Colonic mucosa (tissue), 4 donors: Measurements from ENCODE around the gene RHOU. TPM values are rescaled to one million over a fixed set of nuclear protein-coding genes. Genes with fewer than 3 reads are reported as not detected.
"Not testable (repeated sequence)": the region's sequence is repeated elsewhere in the genome, so short reads cannot be mapped to it uniquely, and the experiment has no call there.

Experiments used
- DNase-seq: peaks from one replicate; pipeline ENCODE4 v3.0.0-alpha.2; 2020
- H3K27ac ChIP-seq: fragments of 200-600 bp; one replicate; pipeline ENCODE4 v1.8.0; 2021
- H3K27me3 ChIP-seq: fragments of 200-600 bp; one replicate; pipeline ENCODE4 v1.8.0; 2021
- H3K36me3 ChIP-seq: fragments of 200-600 bp; one replicate; pipeline ENCODE4 v1.8.0; 2021
- H3K4me1 ChIP-seq: fragments of 200-600 bp; one replicate; pipeline ENCODE4 v1.8.0; 2021; ENCODE audit warnings: mild to moderate bottlenecking
- H3K4me3 ChIP-seq: fragments of 200-600 bp; one replicate; pipeline ENCODE4 v1.8.0; 2021
- H3K9ac ChIP-seq, 2 donors: one replicate each; pipeline ENCODE4 v1.7.0; 2013; ENCODE audit warnings: control low read depth in 2 of 2, low read depth in 2 of 2, low read length in 2 of 2
- H3K9me3 ChIP-seq: fragments of 200-600 bp; one replicate; pipeline ENCODE4 v1.8.0; 2021
- CTCF ChIP-seq: fragments of 200-600 bp; IDR thresholded peaks from one replicate; pipeline ENCODE4 v1.8.0; 2022; ENCODE audit warnings: antibody characterized with exemption, mild to moderate bottlenecking
- intact Hi-C: fragments of 100-400 bp; cut with DNase I; formaldehyde crosslinking; loops from one replicate; pipeline ENCODE4 v1.14.1; 2022
- total RNA-seq, 2 donors: library from RNA; stranded (reverse); fragmentation: NEBNext Ultra II Directional in 1 of 2; extraction: Animal tissue kit (Norgen Biotek cat#: 25700) in 1 of 2; gene quantifications; one replicate each; pipeline ENCODE4 v1.2.1, GENCODE V29; 2021
- donor health status: healthy.
- donor health status: DM: no; HTN: no; CAD: no.
- donor health status: DM: no; HTN: no; CAD: no.

Gene RHOU
- 10 to 100 TPM; 13.3 to 24.3 TPM for total RNA-seq

- Histone ChIP-seq H3K27ac (peak within 1 kb of the TSS; percentile 83), H3K36me3 (no peaks in the 10 kb centered on the region), H3K9ac (peak within 1 kb of the TSS; percentile 88 to 96), H3K9me3 (no peaks in the 10 kb centered on the region), H3K27me3 (no peaks in the 10 kb centered on the region), H3K4me1 (no peaks in the 10 kb centered on the region), H3K4me3 (peak within 1 kb of the TSS; percentile 80)
- intact Hi-C loops, result loop anchor here (2.0 to 10.0 kb wide), 3 partner anchors 72 to 494 kb away; no protein-coding TSS in a partner anchor
- peak; percentile 74 for TF ChIP-seq CTCF
- DNase-seq, result peak; percentile 76
These were observed at the start of gene RHOU for GRCh38 chr1:228734881-228735801. RHOU (plus strand) TSS chr1:228735479; CDS start chr1:228735743, 264 bp downstream.

DNA sequence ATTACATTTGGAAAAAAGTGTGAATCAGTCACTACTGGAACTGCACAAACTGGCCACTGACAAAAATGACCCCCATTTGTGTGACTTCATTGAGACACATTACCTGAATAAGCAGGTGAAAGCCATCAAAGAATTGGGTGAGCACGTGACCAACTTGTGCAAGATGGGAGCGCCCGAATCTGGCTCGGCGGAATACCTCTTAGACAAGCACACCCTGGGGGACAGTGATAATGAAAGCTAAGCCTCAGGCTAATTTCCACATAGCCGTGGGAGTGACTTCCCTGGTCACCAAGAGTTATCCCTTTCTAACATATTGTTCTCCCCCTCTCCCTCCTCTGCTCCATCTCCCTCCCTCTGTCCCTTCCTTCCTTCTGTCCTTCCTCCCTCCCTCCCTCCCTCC, 47.7 kb upstream of the RHOU start:
- H3K4me1 ChIP-seq, result no peaks in the 10 kb centered on the region
- no peaks in the 10 kb centered on the region for H3K9me3 ChIP-seq
- no peak overlapping the region for H3K9ac ChIP-seq
- no peak overlapping the region for H3K4me3 ChIP-seq
- H3K36me3 ChIP-seq, result no peaks in the 10 kb centered on the region
- DNase-seq, result no peak
- no peaks in the 10 kb centered on the region for H3K27me3 ChIP-seq
- intact Hi-C loops, result no loop called here
- H3K27ac ChIP-seq, result no peak overlapping the region
- no peak for TF ChIP-seq CTCF

DNA sequence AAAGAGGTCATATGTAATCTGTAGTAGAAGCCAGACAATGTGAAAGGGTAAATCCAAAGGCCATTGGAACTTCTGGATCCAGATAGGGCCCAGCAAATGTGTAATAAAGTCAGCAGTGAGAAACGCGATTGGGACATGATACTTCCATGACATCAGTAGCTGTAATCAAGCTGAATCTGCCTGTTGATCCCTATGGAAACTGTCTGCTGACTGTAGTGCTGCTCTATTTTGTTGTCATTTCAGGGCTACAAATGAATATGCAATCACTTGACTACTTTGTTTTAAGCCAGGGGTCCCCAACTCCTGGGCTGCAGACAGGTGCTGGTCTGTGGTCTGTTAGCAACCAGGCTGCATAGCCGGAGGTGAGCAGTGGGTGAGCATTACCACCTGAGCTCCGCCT, 46.0 kb upstream of the RHOU start:
- Histone ChIP-seq H3K4me1 (no peaks in the 10 kb centered on the region), H3K36me3 (no peaks in the 10 kb centered on the region), H3K27ac (no peak overlapping the region), H3K4me3 (no peak overlapping the region), H3K9ac (no peak overlapping the region), H3K27me3 (no peaks in the 10 kb centered on the region), H3K9me3 (no peaks in the 10 kb centered on the region)
- intact Hi-C loops, result no loop called here
- TF ChIP-seq CTCF, result no peak
- DNase-seq, result no peak

DNA sequence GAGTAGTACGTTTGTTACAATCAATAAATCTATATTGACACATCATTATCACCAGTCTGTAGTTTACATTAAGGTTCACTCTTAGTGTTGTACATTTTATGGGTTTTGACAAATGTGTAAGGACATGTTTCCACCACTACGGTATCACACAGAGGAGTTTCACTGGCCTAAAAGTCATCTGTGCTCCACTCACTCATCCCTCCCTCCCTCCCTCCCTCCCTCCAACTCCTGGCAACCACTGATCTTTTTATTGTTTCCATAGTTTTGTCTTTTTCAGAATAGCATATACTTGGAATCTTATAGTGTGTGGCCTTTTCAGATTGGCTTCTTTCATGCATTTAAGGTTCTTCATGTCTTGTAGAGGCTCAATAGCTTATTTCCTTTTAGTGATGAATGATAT, 44.1 kb upstream of the RHOU start:
- no peak overlapping the region for H3K4me3 ChIP-seq
- intact Hi-C loops, result no loop called here

DNA sequence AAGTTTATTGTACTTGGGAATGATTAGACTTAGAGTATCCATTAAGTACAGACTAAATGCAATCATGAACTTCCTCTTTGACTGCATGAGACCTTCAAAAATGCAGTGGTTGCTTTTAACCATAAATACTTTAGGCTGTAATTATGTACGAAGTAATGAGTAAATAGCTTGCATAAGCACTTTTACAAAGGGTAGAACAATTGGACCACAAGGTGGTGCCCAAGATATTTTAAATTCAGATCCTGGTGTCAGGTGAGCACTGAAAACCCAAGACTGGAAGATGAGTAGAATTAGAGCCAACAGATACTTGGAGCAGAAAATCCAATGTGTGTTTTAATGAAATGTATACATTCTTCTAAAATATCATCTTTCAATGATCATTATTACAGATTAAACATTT, 43.4 kb upstream of the RHOU start:
- no peak overlapping the region for H3K27ac ChIP-seq
- no peaks in the 10 kb centered on the region for H3K36me3 ChIP-seq
- H3K27me3 ChIP-seq, result no peaks in the 10 kb centered on the region
- peak; percentile 37 for TF ChIP-seq CTCF
- no peak overlapping the region for H3K9ac ChIP-seq
- H3K4me3 ChIP-seq, result no peak overlapping the region
- intact Hi-C loops, result no loop called here
- no peaks in the 10 kb centered on the region for H3K4me1 ChIP-seq
- peak; percentile 46 for DNase-seq
- H3K9me3 ChIP-seq, result no peaks in the 10 kb centered on the region

More for the DNA sequence above, 44.1 kb upstream of the RHOU start:
- H3K4me1 ChIP-seq, result no peaks in the 10 kb centered on the region
- no peaks in the 10 kb centered on the region for H3K36me3 ChIP-seq
- H3K9ac ChIP-seq, result no peak overlapping the region
- no peaks in the 10 kb centered on the region for H3K27me3 ChIP-seq
- H3K27ac ChIP-seq, result no peak overlapping the region
- no peak for DNase-seq
- TF ChIP-seq CTCF, result no peak
- no peaks in the 10 kb centered on the region for H3K9me3 ChIP-seq

- H3K9me3 ChIP-seq, H3K4me1 ChIP-seq, H3K27ac ChIP-seq, H3K9ac ChIP-seq, intact Hi-C loops, DNase-seq, H3K36me3 ChIP-seq, H3K27me3 ChIP-seq, H3K4me3 ChIP-seq: not testable (repeated sequence)
These were observed 40.8 kb upstream of the RHOU start for GRCh38 chr1:228694447-228694846.
